Mammary epithelial cell (primary cell): ENCODE measurements around the gene PDCD11.

Experiments
- CTCF ChIP-seq, 2 donors: IDR thresholded peaks in 1 of 2; conservative IDR thresholded peaks in 1 of 2; 2 replicates each; pipeline ENCODE4 v1.5.1; 2011 to 2012; ENCODE audit warnings: inconsistent platforms in 2 of 2, low read length in 2 of 2, mild to moderate bottlenecking in 2 of 2, control low read depth in 1 of 2, low read depth in 1 of 2; ENCODE audit not compliant: insufficient read depth in 1 of 2; ENCODE audit errors: extremely low read depth in 1 of 2
- EZH2 ChIP-seq: IDR thresholded peaks from 2 replicates; pipeline ENCODE4 v1.6.1; 2012; ENCODE audit warnings: low read length, inconsistent platforms, borderline replicate concordance

- TF ChIP-seq CTCF (conservative IDR thresholded peaks at IDR 0.05 in 1 of 2, IDR thresholded peaks at IDR 0.05 in 1 of 2; ENCODE audit: extremely low read depth in 1 of 2, insufficient read depth in 1 of 2, low read depth in 1 of 2, low read length in 2 of 2) (no peak), EZH2 (no peak)
Measured at GRCh38 chr10:103479135-103479534, 82.7 kb downstream of the PDCD11 start, which contains the start of gene CALHM3.
